Measurements from ENCODE around the gene PIP4K2C.
"Not testable (repeated sequence)": the region's sequence is repeated elsewhere in the genome, so short reads cannot be mapped to it uniquely, and the experiment has no call there.

The PIP4K2C gene

DNA sequence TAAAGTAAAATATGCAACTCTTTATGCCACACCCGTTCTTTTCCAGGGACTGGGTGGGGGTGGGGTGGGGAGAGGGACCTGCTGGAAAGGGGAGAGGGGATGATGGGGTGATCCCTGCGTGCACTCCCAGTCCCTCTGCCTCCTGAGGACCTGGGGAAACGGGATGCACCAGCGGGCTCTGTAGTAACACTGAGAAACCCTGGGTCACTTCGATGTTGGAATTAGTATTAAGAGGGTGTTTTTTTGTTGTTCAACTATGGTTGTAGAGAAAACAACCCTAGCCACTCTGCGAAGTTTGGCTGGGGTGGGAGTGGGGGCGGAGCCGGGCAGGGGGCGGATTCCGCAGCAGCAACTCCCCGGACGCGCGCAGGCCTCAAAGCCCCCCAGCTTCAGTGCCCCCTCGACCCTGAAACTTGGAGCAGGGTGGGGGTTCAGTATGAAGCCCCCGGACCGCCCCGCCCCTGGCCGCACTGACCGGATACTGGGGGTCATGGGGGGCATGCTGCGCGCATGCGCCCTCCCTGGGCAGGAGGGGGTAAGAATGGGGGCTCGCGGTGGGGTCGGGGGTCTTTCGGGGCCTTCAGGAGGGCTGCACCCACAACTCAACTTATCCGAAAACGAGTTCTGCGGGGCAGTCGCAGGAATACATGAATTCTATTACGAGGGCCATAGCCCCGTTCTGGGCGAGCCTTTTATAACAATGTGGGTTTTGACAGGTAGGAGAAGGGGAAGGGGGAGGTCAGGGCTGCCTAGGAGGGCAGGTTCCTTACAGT is 19.0 kb downstream of the PIP4K2C start:
- no peak for DNase-seq (ENCODE audit: low spot score)

DNA sequence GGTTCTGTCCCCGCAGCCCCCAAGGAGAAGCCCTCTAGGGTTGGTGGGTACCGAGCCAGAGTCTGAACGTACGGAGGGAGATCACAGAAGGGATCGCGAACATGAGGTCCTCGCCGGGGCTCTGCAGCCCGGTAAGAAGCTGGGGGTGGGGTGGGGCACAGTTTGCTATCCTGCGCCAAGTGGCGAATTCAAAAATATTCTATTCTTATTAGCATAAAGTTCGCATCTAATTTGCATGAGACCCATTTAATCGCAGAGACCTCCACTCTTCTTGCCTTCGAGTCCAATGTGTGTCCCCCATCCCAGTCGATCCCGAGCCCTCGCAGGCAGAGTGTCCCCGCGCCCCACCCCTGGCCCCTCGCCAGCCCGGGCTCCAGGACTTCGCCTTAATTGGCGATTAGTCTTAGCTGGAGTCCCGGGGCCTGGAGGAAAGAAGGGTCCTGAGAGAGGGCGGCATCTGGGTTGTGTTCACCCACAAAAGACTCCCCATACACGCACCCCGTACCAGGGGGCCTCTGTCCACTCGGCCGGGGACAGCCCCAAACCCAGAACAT is 19.6 kb downstream of the PIP4K2C start:
- DNase-seq (ENCODE audit: low spot score) = no peak

DNA sequence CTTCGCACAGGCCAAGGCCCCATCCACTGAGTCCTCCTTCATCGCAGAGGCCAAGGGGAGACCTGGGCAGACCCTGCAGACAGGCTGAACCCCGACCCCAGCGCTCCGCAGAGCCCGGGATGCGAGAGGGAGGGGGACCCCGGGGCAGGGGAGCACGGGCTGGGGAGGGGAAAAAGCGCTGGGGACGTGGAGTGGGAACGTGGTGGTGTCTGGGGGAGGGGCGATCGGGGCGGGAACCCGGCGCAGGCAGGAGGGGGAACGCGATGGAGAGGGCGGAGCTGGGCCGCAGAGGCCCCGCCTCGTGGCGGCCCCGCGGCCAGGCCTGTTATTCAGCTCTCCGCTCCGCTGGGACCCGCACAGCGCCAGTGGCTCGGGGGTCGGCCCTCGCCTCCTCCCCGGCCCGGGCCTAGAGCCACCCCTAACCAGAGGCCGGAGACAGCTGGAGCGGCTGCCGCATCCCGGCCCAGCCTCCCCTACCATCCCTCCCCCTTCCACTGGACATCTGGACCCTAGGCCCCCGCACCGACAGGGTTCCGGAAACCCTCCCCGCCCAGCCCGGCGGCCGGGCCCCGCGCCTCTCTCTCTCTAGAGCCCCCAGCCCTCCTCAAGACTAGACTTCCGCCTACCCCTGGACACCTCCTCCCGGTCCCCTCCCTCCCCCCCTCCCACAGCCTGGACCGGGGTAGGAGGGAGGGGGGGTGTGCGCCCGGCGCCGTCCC is 20.3 kb downstream of the PIP4K2C start, which contains the start of gene ARHGEF25:
TSS of gene ARHGEF25 (plus strand) at position 328 of the 719 bp plus-strand sequence. CDS start 460 bp downstream, outside the sequence.
- peak; percentile 77 for DNase-seq (ENCODE audit: low spot score)

DNA sequence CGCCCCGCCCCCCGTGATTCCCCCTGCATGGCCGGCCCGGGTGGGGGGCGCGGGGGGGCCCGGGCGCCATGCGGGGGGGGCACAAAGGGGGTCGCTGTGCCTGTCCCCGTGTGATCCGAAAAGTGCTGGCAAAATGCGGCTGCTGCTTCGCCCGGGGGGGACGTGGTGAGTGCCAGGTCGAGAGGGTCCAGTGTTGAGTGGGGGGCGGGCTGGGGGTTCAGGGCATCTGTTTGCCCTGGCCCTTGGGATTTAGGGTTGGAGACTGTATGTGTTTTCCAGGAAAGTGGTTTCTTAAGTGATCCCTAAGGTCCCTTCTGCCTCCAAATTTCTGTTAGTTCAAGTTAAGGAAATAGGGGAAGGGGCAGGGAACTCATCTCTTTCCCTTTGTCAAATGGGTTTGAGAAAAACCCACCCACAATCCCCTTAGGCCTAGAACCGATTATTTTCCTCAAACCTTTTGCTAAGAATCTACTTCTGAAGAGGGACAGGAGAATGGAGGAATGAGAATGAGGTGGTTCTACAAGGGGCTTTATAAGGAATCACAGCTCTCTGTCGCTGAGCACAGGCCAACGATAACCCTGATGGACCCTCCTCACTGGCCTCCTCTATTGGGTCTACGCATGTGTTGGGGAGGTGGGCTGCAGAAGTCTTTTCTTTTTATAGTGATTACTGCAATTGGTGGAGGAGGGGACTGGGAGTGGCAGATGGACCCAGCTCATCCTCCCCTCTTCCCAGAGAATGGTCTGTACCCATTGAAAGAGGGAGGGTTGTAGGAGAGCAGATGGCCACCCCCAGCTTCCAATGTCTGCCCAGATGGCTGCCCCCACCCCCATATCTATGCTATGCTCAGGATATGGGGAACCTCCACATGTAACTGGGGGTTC is 21.1 kb downstream of the PIP4K2C start:
- no peak for DNase-seq (ENCODE audit: low spot score)

DNA sequence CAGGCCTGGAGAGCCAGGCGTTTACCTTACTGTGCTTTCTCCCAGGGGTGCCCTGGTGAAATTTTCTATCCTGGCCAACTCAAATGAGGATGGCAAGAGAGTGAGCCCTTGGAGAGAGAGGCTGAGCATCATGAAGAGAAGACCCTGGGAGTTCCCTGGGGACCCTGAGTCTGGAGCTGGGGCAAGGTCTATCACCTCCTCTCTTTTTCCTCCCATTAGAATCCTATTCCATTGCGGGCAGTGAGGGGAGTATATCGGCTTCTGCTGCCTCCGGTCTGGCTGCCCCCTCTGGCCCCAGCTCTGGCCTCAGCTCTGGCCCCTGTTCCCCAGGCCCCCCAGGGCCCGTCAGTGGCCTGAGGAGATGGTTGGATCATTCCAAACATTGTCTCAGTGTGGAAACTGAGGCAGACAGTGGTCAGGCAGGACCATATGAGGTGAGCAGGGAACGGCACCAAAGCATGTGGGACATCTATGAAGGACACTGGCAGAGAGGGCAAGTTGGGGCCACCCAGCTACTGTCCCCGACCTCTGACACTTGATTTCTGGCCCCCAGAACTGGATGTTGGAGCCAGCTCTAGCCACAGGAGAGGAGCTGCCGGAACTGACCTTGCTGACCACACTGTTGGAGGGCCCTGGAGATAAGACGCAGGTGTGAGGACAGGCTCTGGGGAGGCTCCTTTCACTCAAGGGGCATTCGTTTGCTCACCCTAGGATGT is 21.9 kb downstream of the PIP4K2C start:
- no peak for DNase-seq (ENCODE audit: low spot score)

DNA sequence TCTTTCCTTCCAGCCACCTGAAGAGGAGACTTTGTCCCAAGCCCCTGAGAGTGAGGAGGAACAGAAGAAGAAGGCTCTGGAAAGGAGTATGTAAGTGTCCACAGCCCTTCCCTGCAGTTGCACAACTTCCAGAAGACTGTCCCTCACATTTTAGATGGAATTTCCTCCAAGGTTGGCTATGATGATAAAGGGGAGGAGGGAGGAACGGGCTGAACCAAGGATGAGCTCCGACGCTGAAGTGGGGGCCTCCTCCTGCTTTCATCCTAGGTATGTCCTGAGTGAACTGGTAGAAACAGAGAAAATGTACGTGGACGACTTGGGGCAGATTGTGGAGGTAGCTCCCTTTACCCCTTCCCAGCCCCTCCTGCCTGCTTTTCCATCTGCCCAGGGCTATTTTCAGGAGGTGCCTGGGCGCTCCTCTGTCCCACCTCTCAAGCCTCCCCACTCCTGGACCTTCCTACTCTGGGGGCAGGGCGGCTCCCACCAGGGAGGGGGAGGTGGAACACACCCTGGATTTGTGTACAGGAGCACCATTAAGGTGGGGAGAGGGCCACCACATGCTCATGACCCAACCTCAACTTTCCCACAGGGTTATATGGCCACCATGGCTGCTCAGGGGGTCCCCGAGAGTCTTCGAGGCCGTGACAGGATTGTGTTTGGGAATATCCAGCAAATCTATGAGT is 22.6 kb downstream of the PIP4K2C start:
- DNase-seq (ENCODE audit: low spot score) = no peak

DNA sequence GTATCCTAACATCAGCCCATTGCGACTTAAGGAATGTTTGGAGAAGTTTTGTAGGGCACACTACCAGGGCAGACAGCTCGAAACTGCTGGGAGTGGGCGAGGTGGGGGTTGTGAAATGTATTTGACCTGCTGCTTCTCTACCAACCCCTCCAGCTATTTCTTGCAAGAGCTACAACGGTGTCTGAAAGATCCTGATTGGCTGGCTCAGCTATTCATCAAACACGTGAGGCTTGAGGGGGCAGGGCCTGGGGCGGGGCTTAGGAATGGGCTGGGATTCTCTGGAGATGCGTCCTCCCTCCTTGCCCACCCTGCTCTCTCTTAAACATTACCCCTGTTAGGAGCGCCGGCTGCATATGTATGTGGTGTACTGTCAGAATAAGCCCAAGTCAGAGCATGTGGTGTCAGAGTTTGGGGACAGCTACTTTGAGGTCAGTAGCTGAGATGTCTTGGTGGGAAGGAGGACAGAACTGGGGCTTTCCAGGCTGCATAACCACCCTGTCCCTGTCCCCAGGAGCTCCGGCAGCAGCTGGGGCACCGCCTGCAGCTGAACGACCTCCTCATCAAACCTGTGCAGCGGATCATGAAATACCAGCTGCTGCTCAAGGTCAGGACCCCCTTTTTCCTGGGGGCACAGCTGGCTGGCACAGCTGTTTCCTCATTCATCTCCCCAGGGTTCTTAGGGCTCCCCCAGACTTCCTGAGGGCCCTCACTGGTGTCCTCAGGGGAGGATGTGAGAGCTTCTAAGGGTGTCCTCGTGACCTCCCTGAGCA is 23.4 kb downstream of the PIP4K2C start:
- no peak for DNase-seq (ENCODE audit: low spot score)

DNA sequence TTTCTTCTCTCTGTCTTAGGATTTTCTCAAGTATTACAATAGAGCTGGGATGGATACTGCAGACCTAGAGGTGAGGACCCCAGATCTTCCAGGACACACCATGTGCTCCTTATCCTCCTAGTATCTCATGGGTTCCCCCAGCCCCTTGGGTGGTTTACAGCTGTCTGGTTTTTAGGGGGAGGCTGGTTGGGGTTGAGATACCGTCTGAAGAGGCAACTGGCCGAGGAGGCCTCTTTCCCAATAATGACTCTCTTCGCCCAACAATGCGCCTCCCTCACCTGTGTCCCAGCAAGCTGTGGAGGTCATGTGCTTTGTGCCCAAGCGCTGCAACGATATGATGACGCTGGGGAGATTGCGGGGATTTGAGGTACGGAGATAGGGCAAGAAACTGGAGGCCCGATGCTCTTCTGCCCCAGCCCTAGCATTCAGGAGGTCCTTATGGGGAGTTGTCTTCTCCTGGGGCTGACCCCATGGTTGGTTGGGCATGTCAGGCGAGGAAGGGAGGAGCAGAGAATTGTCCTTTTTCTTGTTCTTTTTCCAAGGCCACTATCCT is 24.0 kb downstream of the PIP4K2C start:
- no peak for DNase-seq (ENCODE audit: low spot score)

DNA sequence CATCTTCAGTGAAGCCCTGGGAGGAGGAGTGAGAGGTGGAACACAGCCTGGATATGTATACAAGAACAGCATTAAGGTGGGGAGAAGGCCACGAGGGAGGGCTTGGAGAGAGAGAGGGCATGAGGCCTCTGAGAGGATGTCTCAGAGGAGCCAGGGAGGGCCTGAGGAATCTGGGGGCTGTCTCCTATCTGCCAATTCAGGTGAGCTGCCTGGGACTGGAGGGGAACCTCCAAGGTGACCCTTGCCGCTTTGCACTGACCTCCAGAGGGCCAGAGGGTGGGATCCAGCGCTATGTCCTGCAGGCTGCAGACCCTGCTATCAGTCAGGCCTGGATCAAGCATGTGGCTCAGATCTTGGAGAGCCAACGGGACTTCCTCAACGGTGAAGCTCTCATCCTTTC is 24.6 kb downstream of the PIP4K2C start:
- DNase-seq (ENCODE audit: low spot score) = no peak

DNA sequence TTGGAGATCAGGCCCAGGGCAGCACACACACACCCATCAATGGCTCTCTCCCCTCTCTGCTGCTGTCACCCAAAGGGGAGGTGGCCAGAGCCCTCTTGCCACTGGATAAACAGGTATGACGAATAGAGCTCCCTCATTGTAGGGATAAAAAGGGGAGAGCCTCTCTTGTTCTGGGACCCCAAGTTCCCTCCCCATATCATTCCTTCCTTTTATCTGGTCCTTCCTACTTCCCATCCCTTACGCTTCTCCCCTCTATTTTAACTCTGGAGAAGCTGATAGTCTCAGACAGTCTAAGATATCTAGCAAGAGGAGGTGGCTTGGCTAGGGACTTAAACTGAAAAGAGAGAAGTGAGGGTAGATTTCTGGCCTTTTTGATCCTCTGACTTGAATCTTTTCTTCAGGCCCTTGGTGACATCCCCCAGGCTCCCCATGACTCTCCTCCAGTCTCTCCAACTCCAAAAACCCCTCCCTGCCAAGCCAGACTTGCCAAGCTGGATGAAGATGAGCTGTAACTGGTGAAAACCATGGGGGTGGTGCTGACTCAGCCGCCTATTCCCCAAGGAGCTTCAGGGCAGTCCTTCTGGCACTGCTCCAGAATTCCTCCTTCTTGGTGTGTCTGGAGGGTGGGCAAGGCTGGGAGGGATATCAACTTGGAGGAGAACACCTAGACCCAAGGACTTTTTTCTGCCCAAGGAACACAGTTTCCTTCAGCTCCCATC is 25.6 kb downstream of the PIP4K2C start:
- DNase-seq (ENCODE audit: low spot score) = no peak

DNA sequence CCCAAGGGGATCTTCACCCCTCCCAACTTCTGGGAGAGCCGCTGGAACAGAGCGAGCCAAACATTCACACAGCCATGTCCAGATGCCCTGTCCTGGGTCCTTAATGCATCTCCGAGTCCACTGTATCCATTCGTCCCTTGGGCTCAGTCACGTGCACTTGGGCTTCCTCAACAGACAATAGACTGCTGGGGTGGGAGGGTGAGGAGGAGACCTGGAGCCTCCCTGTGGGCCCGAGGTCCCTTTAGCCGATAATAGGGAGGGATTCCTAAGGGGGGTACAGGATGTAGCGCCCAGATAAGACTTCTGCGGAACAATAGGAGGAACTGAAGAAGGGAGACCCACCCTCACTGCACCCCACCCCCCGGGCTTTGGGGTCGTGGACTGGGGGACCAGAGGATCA is 26.9 kb downstream of the PIP4K2C start:
- DNase-seq (ENCODE audit: low spot score) = no peak

DNA sequence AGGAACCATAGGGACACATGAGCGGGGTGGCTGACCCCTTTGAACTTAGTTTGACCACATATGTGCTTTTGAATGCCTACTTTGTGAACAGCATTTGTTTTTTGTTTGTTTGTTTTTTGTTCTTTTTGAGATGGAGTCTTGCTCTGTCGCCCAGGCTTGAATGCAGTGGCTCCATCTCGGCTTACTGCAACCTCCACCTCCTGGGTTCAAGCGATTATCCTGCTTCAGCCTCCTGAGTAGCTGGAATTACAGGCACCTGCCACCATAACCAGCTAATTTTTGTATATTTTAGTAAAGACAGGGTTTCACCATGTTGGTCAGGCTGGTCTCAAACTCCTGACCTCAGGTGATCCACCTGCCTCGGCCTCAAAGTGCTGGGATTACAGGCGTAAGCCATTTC is 27.4 kb downstream of the PIP4K2C start:
- not testable (repeated sequence) for DNase-seq (ENCODE audit: low spot score)

DNA sequence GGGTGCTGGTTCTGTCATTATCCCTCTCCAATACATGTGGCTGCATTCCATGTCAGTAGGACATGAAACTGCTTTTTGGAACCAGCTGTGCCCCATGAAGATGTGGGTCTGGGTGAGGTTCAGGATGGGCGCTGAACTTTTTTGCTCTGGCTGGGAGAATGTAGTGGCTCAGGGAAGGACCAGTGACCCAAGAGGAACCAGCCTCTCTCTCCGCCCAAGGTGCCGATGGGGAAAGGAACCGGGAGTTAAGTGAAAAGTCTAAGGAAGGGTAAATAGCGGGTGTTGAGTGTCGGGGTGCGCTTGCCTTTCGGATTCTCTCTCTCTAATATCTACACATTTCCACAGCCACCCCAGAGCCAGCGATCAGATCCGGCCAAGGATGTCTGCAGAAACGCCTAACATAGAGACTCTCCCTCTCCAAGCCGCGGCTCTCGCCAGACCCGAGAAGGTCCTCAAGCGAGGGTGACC is 28.0 kb downstream of the PIP4K2C start:
- DNase-seq (ENCODE audit: low spot score) = no peak

DNA sequence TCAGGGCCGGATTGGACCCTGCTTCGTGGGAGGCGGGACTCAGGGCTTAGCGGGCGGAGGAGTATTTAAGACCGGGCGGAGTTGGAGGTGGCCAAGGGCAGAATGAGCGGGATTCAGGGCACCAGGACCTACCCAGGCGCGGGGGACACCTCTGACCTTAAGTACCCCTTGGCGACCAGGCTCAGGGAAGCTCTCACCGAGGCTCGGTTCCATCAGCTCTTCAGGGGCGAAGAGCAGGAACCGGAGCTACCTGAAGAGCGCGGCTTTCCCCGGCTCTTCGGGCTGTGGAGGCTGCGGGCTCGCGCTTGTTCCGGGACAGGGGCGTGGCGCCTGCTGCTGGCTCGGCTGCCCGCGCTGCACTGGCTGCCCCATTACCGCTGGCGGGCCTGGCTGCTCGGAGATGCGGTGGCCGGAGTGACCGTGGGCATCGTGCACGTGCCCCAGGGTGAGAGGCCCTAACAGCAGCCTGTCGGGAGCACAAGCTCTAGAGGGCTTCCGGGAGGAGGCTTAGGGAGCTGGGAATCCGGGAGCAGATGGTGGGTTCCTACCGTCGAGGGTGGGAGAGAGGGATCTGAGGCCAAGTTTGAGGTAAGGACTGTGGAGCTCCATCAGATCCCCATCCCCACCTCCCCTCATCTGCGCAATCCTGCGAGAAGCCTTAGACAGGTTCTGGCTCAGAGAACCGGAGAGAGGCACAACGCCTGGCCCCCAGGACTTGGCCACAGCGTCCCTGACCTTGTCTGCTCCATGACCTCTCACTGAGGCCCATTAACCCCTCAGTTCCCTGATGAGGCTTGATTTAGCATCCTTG is 28.6 kb downstream of the PIP4K2C start:
- no peak for DNase-seq (ENCODE audit: low spot score)

DNA sequence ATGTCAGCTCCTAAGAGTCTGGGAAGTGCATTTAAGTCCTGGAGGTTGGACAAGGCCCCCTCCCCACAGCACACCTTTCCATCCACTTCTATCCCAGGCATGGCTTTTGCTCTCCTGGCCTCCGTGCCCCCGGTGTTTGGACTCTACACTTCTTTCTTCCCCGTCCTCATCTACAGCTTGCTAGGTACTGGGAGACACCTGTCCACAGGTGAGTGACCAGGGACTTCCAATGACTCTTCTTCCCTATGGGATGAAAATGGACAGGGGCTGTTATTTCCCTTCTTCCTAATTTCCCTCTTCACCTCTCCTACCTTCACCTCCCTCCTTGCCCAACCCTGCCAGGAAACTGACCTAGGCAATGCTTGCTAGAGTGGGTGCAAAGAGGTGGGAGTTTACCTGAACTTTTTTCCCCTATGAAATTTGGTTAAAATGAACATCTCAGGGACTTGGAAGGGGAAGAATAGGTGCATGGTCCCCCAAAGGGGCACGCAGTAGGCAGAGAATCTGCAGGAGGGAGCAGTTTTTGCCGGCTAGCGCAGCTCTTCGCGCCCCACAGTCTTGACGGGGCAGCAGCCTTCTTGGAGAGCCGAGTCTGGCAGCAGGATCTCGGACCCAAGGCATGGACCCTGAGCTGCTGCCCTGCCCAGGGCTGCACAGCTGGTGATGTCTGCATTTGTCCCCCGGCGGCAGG is 29.4 kb downstream of the PIP4K2C start:
- DNase-seq (ENCODE audit: low spot score) = no peak

DNA sequence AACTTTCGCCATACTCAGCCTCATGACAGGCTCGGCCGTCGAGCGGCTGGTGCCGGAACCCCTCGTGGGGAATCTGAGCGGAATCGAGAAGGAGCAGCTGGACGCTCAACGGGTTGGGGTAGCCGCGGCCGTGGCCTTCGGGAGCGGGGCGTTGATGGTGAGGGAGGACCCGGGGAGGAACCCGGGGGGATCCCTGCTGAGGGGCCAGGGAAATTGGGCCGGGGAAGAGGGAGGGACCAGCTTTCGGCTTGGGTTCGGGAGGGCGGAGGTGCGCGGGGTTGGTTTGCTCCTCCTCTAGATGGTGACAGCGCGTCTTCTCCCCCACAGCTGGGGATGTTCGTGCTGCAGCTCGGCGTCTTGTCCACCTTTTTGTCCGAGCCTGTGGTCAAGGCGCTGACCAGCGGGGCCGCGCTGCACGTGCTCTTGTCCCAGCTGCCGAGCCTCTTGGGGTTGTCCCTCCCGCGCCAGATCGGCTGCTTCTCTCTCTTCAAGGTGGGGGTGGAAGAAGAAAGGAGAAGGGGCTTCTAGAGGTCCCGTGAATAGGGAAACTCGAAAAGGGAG is 30.0 kb downstream of the PIP4K2C start:
- no peak for DNase-seq (ENCODE audit: low spot score)

Measured in Ammon's horn (tissue), 1 donor.